Activated naive CD8-positive, alpha-beta T cell treated with anti-CD3 and anti-CD28 coated beads, Interleukin-2, amount 10 ng/mL, durations not matched to agents 7 days and 5 days (primary cell): ENCODE results near the gene STPG1. TPM values are rescaled to one million over a fixed set of nuclear protein-coding genes. Genes with fewer than 3 reads are reported as not detected.

Experiments
- ATAC-seq: fragments of 150-1000 bp; cut with Tn5 transposase; one replicate; pipeline ENCODE4 v1.10.0; 2021; ENCODE audit warnings: low read depth, moderate library complexity
- POLR2A ChIA-PET: fragments of 350-600 bp; sonication (Branson Sonifier 250); formaldehyde crosslinking; loops from one replicate; lab custom pipeline; 2021; ENCODE audit warnings: antibody characterized with exemption; lab: Charles Lee
- DNase-seq: peaks from one replicate; pipeline ENCODE4 v3.0.0; 2021
- H3K27ac Mint-ChIP-seq: one replicate; pipeline ENCODE4 v1.8.0; 2022; ENCODE audit warnings: mild to moderate bottlenecking, mixed read lengths
- H3K27me3 Mint-ChIP-seq: one replicate; pipeline ENCODE4 v1.8.0; 2022; ENCODE audit warnings: mild to moderate bottlenecking, moderate library complexity, mixed read lengths
- H3K36me3 Mint-ChIP-seq: one replicate; pipeline ENCODE4 v1.8.0; 2021; ENCODE audit warnings: mild to moderate bottlenecking, mixed read lengths
- H3K4me1 Mint-ChIP-seq: one replicate; pipeline ENCODE4 v1.8.0; 2021; ENCODE audit warnings: mixed read lengths
- H3K4me3 Mint-ChIP-seq: one replicate; pipeline ENCODE4 v1.8.0; 2022; ENCODE audit warnings: mild to moderate bottlenecking, moderate library complexity, mixed read lengths
- H3K9me3 Mint-ChIP-seq: one replicate; pipeline ENCODE4 v1.8.0; 2021; ENCODE audit warnings: mixed read lengths
- total RNA-seq, 2 experiments: library from RNA; stranded (reverse); gene quantifications; one replicate each; pipeline ENCODE4 v1.2.3, GENCODE V29; 2021

STPG1 gene
- total RNA-seq, 2 experiments from 2014 or later, result 8.6 to 9.0 TPM

GRCh38 chr1:24351247-24351646, 62.3 kb downstream of the STPG1 start:
- DNase-seq (no peak), ATAC-seq (peak; percentile 45)
- POLR2A ChIA-PET, result interaction anchor here (0.6 to 0.9 kb wide), 2 partner anchors 22 to 1863 kb away, joined by 3 to 5 read pairs; no protein-coding TSS in a partner anchor
- peaks cover 2% of the 10 kb centered on the region for H3K27me3 Mint-ChIP-seq
- H3K27ac Mint-ChIP-seq, result no peak overlapping the region
- H3K36me3 Mint-ChIP-seq, result no peaks in the 10 kb centered on the region
- peaks cover 19% of the 10 kb centered on the region for H3K4me1 Mint-ChIP-seq
- no peak overlapping the region for H3K4me3 Mint-ChIP-seq
- no peaks in the 10 kb centered on the region for H3K9me3 Mint-ChIP-seq

DNA sequence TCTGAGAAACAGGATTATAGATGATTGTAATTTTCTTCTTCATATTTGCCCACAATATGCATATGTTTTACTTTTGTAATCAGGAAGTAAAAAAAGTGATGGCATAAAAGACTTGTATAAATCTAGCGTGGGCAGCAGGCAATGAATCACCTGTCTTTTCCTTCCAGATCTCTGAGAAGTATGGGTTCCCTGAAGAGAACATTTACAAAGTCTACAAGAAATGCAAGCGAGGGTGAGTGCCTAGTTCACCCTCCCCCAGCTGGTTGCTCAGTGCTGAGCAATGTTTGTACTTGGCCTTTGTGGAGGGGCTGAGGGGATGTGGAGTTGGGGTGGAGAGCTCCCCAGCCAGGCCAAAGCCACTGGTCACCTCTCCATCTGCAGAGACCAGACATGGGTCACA, 63.7 kb downstream of the STPG1 start:
- ATAC-seq, result no peak
- Mint-ChIP-seq H3K27ac (no peak overlapping the region), H3K4me3 (no peak overlapping the region), H3K27me3 (peaks cover 5% of the 10 kb centered on the region), H3K9me3 (no peaks in the 10 kb centered on the region), H3K36me3 (no peaks in the 10 kb centered on the region), H3K4me1 (peaks cover 19% of the 10 kb centered on the region)
- DNase-seq, result no peak
- POLR2A ChIA-PET, result no interaction called here

- peaks cover 6% of the 10 kb centered on the region for H3K27me3 Mint-ChIP-seq
- ATAC-seq, result no peak
- no peaks in the 10 kb centered on the region for H3K36me3 Mint-ChIP-seq
- no peak for DNase-seq
- no peaks in the 10 kb centered on the region for H3K9me3 Mint-ChIP-seq
- H3K27ac Mint-ChIP-seq, result no peak overlapping the region
- POLR2A ChIA-PET, result interaction anchor here (2.1 kb wide), 1 partner anchor 11 kb away, joined by 4 read pairs; no protein-coding TSS in a partner anchor
- H3K4me3 Mint-ChIP-seq, result no peak overlapping the region
- H3K4me1 Mint-ChIP-seq, result peaks cover 19% of the 10 kb centered on the region
Observed at GRCh38 chr1:24348196-24348595, 65.4 kb downstream of the STPG1 start.

GRCh38 chr1:24347159-24347934, 66.2 kb downstream of the STPG1 start:
- H3K27ac Mint-ChIP-seq, result no peak overlapping the region
- peaks cover 6% of the 10 kb centered on the region for H3K27me3 Mint-ChIP-seq
- H3K4me1 Mint-ChIP-seq, result peaks cover 18% of the 10 kb centered on the region
- H3K4me3 Mint-ChIP-seq, result no peak overlapping the region
- no peaks in the 10 kb centered on the region for H3K36me3 Mint-ChIP-seq
- ATAC-seq, result no peak
- H3K9me3 Mint-ChIP-seq, result no peaks in the 10 kb centered on the region
- DNase-seq, result no peak
- POLR2A ChIA-PET, result interaction anchor here (2.1 kb wide), 1 partner anchor 10 kb away, joined by 4 read pairs; no protein-coding TSS in a partner anchor

GRCh38 chr1:24345334-24345733, 68.2 kb downstream of the STPG1 start:
- no peaks in the 10 kb centered on the region for H3K9me3 Mint-ChIP-seq
- H3K36me3 Mint-ChIP-seq, result no peaks in the 10 kb centered on the region
- no peak overlapping the region for H3K4me3 Mint-ChIP-seq
- POLR2A ChIA-PET, result no interaction called here
- peaks cover 6% of the 10 kb centered on the region for H3K27me3 Mint-ChIP-seq
- DNase-seq, result no peak
- no peak overlapping the region for H3K27ac Mint-ChIP-seq
- H3K4me1 Mint-ChIP-seq, result peaks cover 4% of the 10 kb centered on the region
- ATAC-seq, result no peak

- Mint-ChIP-seq H3K9me3 (no peaks in the 10 kb centered on the region), H3K36me3 (no peaks in the 10 kb centered on the region), H3K27me3 (peaks cover 6% of the 10 kb centered on the region), H3K27ac (no peak overlapping the region), H3K4me3 (no peak overlapping the region), H3K4me1 (no peaks in the 10 kb centered on the region)
- DNase-seq, result no peak
- ATAC-seq, result no peak
- POLR2A ChIA-PET, result interaction anchor here (0.6 kb wide), 1 partner anchor 88 kb away, joined by 3 read pairs; no protein-coding TSS in a partner anchor
Observed at GRCh38 chr1:24344090-24344742, 69.4 kb downstream of the STPG1 start.

DNA sequence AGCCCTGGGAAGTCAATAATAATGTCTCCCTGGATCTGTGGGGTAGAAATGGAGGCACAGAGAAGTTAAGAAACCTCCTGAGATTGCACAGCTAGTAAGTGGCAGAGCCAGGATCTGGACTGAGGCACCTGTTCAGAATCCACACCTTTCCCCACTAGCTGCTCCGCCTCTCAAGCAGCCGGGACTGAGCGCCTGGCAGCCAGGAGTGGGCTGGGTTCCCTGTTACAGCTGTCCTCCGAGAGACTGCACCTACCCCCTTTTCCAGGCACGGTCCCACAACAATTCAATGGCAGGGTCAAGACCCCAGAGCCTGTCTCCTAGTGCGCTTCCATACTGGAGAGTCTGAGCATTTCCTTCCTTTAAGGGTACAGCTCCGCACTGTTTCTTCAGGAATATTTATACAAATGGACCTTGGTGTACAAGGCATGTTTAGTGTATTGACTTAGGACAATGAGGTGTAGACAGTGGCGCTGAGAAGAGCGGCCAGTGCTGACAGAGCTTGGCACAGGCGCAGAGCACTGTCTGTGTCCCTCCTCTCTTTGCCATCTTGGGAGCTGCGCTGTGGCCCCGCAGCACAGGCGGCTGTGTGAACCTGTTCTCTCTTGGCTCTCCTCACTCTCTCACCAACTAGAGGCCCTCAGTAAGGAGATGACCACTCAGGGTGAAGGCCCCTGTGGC, 70.0 kb downstream of the STPG1 start:
- H3K4me1 Mint-ChIP-seq, result no peaks in the 10 kb centered on the region
- ATAC-seq (no peak), DNase-seq (no peak)
- H3K4me3 Mint-ChIP-seq, result no peak overlapping the region
- POLR2A ChIA-PET, result interaction anchor here (0.6 kb wide), 1 partner anchor 87 kb away, joined by 3 read pairs; no protein-coding TSS in a partner anchor
- no peak overlapping the region for H3K27ac Mint-ChIP-seq
- H3K9me3 Mint-ChIP-seq, result no peaks in the 10 kb centered on the region
- peaks cover 6% of the 10 kb centered on the region for H3K27me3 Mint-ChIP-seq
- no peaks in the 10 kb centered on the region for H3K36me3 Mint-ChIP-seq

- H3K4me1 Mint-ChIP-seq, result peaks cover 2% of the 10 kb centered on the region
- no peaks in the 10 kb centered on the region for H3K36me3 Mint-ChIP-seq
- peaks cover 4% of the 10 kb centered on the region for H3K27me3 Mint-ChIP-seq
- no peak for ATAC-seq
- no peak overlapping the region for H3K27ac Mint-ChIP-seq
- no peak overlapping the region for H3K4me3 Mint-ChIP-seq
- DNase-seq, result no peak
- no peaks in the 10 kb centered on the region for H3K9me3 Mint-ChIP-seq
- POLR2A ChIA-PET, result no interaction called here
Observed at GRCh38 chr1:24341260-24341659, 72.3 kb downstream of the STPG1 start.

DNA sequence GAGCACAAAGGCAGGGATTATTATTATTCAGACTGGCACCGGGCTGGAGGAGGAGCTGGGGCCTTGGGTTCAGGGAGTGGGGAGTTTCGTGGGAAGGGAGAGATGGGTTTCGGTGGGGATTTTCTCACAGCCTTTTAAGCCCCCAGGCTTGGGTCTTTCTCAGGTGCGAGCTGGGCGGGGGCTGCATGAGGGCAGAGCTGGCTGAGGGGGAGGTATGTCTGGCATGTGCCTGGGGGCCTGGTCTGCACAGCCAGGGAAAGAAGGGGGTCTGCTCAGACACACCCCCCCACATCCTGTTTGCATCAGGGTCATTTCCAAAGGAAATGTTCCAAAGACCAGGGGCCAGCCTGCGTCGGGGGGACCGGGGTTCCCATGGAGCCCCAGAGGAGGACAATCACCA, 72.8 kb downstream of the STPG1 start:
- no peak overlapping the region for H3K27ac Mint-ChIP-seq
- POLR2A ChIA-PET, result no interaction called here
- peaks cover 2% of the 10 kb centered on the region for H3K4me1 Mint-ChIP-seq
- no peaks in the 10 kb centered on the region for H3K36me3 Mint-ChIP-seq
- no peaks in the 10 kb centered on the region for H3K9me3 Mint-ChIP-seq
- ATAC-seq (no peak), DNase-seq (no peak)
- H3K27me3 Mint-ChIP-seq, result peaks cover 4% of the 10 kb centered on the region
- H3K4me3 Mint-ChIP-seq, result no peak overlapping the region

DNA sequence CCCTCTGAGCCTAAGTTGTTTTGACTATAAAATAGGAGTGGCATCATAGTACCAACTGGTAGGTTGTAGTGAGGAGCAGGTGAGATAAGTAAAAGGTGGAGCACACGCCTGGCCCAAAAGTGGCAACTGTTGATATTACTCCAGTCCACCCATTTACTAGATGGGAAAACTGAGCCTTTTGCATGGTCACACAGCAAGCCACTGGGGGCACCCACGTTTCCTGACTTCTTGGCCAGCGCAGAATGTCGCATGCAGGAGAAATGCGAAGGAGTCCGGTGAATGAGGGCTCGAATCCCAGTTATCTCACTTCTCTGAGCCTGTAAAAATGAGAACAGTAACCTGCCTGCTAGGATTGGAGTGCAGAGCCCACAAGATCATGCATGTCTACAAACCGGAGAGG, 73.6 kb downstream of the STPG1 start:
- no peak overlapping the region for H3K4me3 Mint-ChIP-seq
- H3K27me3 Mint-ChIP-seq, result peaks cover 2% of the 10 kb centered on the region
- H3K9me3 Mint-ChIP-seq, result no peaks in the 10 kb centered on the region
- no peak overlapping the region for H3K27ac Mint-ChIP-seq
- POLR2A ChIA-PET, result no interaction called here
- DNase-seq, result no peak
- H3K4me1 Mint-ChIP-seq, result peaks cover 2% of the 10 kb centered on the region
- H3K36me3 Mint-ChIP-seq, result no peaks in the 10 kb centered on the region
- ATAC-seq, result no peak

GRCh38 chr1:24338447-24338846, 75.1 kb downstream of the STPG1 start:
- no peak for DNase-seq
- Mint-ChIP-seq H3K36me3 (no peaks in the 10 kb centered on the region), H3K4me1 (peaks cover 2% of the 10 kb centered on the region), H3K4me3 (no peak overlapping the region), H3K27ac (no peak overlapping the region), H3K27me3 (peaks cover 11% of the 10 kb centered on the region), H3K9me3 (no peaks in the 10 kb centered on the region)
- POLR2A ChIA-PET, result no interaction called here
- no peak for ATAC-seq

DNA sequence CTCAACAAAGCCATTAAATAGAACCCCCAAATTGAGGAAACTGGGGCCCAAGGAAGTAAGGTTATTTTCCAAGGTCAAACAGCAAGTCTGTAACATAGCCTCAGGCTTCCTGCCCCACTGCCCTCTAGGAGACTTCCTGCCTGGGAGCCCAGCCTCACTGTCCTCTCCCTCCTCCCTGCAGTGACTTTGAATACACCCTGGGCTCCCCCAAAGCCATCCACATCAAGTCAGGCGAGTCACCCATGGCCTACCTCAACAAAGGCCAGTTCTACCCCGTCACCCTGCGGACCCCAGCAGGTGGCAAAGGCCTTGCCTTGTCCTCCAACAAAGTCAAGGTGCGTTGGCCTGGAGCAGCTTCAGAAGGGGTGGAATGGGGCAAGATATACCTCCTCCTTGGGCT, 76.1 kb downstream of the STPG1 start:
- H3K4me3 Mint-ChIP-seq, result no peak overlapping the region
- H3K4me1 Mint-ChIP-seq, result peaks cover 2% of the 10 kb centered on the region
- no peak for DNase-seq
- H3K9me3 Mint-ChIP-seq, result no peaks in the 10 kb centered on the region
- H3K27ac Mint-ChIP-seq, result no peak overlapping the region
- H3K27me3 Mint-ChIP-seq, result peaks cover 10% of the 10 kb centered on the region
- no peak for ATAC-seq
- H3K36me3 Mint-ChIP-seq, result no peaks in the 10 kb centered on the region
- POLR2A ChIA-PET, result interaction anchor here (1.3 kb wide), 1 partner anchor 10 kb away, joined by 4 read pairs; no protein-coding TSS in a partner anchor

- Mint-ChIP-seq H3K36me3 (no peaks in the 10 kb centered on the region), H3K27me3 (peaks cover 21% of the 10 kb centered on the region)
- POLR2A ChIA-PET, result no interaction called here
Observed at GRCh38 chr1:24336075-24336474, 77.5 kb downstream of the STPG1 start.

More at GRCh38 chr1:24336075-24336474, 77.5 kb downstream of the STPG1 start:
- Mint-ChIP-seq H3K27ac (no peak overlapping the region), H3K9me3 (no peaks in the 10 kb centered on the region), H3K4me1 (peaks cover 2% of the 10 kb centered on the region), H3K4me3 (no peak overlapping the region)
- DNase-seq (no peak), ATAC-seq (no peak)
